Parathyroid adenoma (tissue), 2 donors: ENCODE measurements around the gene PTPRB.

Source experiments
- H2AFZ ChIP-seq: fragments of 300-600 bp; sonication (generic); one replicate; pipeline ENCODE4 v1.7.0; 2017; ENCODE audit warnings: antibody characterized with exemption, mild to moderate bottlenecking
- H3K27ac ChIP-seq: fragments of 300-600 bp; sonication (generic); one replicate; pipeline ENCODE4 v1.7.0; 2017
- H3K27me3 ChIP-seq: fragments of 300-600 bp; sonication (generic); one replicate; pipeline ENCODE4 v1.7.0; 2017; ENCODE audit warnings: low read length; ENCODE audit not compliant: control insufficient read depth, insufficient read depth
- H3K36me3 ChIP-seq: fragments of 300-600 bp; sonication (generic); one replicate; pipeline ENCODE4 v1.7.0; 2017; ENCODE audit warnings: low read length; ENCODE audit not compliant: control insufficient read depth, insufficient read depth
- H3K4me1 ChIP-seq: fragments of 300-600 bp; sonication (generic); one replicate; pipeline ENCODE4 v1.7.0; 2017; ENCODE audit warnings: control low read depth
- H3K4me2 ChIP-seq: fragments of 300-600 bp; sonication (generic); one replicate; pipeline ENCODE4 v1.7.0; 2017; ENCODE audit warnings: low read length
- H3K4me3 ChIP-seq: fragments of 300-600 bp; sonication (generic); one replicate; pipeline ENCODE4 v1.7.0; 2017; ENCODE audit warnings: low read depth, low read length
- H3K79me2 ChIP-seq: fragments of 300-600 bp; sonication (generic); one replicate; pipeline ENCODE4 v1.7.0; 2017; ENCODE audit warnings: control low read depth
- H3K9ac ChIP-seq: fragments of 300-600 bp; sonication (generic); one replicate; pipeline ENCODE4 v1.7.0; 2017; ENCODE audit warnings: mild to moderate bottlenecking
- H3K9me3 ChIP-seq: fragments of 300-600 bp; sonication (generic); one replicate; pipeline ENCODE4 v1.7.0; 2017; ENCODE audit warnings: low read length; ENCODE audit not compliant: control insufficient read depth
- CTCF ChIP-seq: fragments of 300-600 bp; sonication (generic); IDR thresholded peaks from one replicate; pipeline ENCODE4 v1.7.0; 2017; ENCODE audit warnings: antibody characterized with exemption, mild to moderate bottlenecking
- donor health status: primary hyperparathyroidism.

Gene PTPRB

GRCh38 chr12:70540996-70541395 lies 96.2 kb downstream of the PTPRB start:
- no peak overlapping the region for H3K27ac ChIP-seq
- no peak overlapping the region for H3K4me3 ChIP-seq
- H3K79me2 ChIP-seq: no peaks in the 10 kb centered on the region
- no peaks in the 10 kb centered on the region for H3K27me3 ChIP-seq
- no peak overlapping the region for H3K9ac ChIP-seq
- no peak overlapping the region for H2AFZ ChIP-seq
- H3K4me2 ChIP-seq: no peak overlapping the region
- H3K36me3 ChIP-seq: no peaks in the 10 kb centered on the region
- TF ChIP-seq CTCF: no peak
- no peaks in the 10 kb centered on the region for H3K4me1 ChIP-seq
- no peaks in the 10 kb centered on the region for H3K9me3 ChIP-seq

GRCh38 chr12:70536650-70537049 lies 100.6 kb downstream of the PTPRB start:
- no peaks in the 10 kb centered on the region for H3K36me3 ChIP-seq
- TF ChIP-seq CTCF: no peak
- no peak overlapping the region for H3K9ac ChIP-seq
- H3K9me3 ChIP-seq: no peaks in the 10 kb centered on the region
- peak overlapping the region; percentile 56 for H3K27ac ChIP-seq
- no peaks in the 10 kb centered on the region for H3K79me2 ChIP-seq
- H3K4me1 ChIP-seq: no peaks in the 10 kb centered on the region
- no peak overlapping the region for H2AFZ ChIP-seq
- H3K4me3 ChIP-seq: no peak overlapping the region
- no peak overlapping the region for H3K4me2 ChIP-seq
- no peaks in the 10 kb centered on the region for H3K27me3 ChIP-seq

GRCh38 chr12:70535896-70536374 lies 101.3 kb downstream of the PTPRB start:
- Histone ChIP-seq H3K79me2 (no peaks in the 10 kb centered on the region), H3K4me2 (no peak overlapping the region), H3K36me3 (no peaks in the 10 kb centered on the region), H3K4me3 (no peak overlapping the region), H2AFZ (no peak overlapping the region), H3K4me1 (no peaks in the 10 kb centered on the region), H3K9me3 (no peaks in the 10 kb centered on the region), H3K9ac (no peak overlapping the region), H3K27ac (peak overlapping the region; percentile 75), H3K27me3 (no peaks in the 10 kb centered on the region)
- no peak for TF ChIP-seq CTCF

GRCh38 chr12:70534466-70534865 lies 102.8 kb downstream of the PTPRB start:
- Histone ChIP-seq H3K27me3 (no peaks in the 10 kb centered on the region), H3K9me3 (no peaks in the 10 kb centered on the region), H3K9ac (no peak overlapping the region), H2AFZ (no peak overlapping the region), H3K4me1 (no peaks in the 10 kb centered on the region), H3K36me3 (no peaks in the 10 kb centered on the region), H3K4me3 (no peak overlapping the region), H3K27ac (no peak overlapping the region), H3K79me2 (no peaks in the 10 kb centered on the region), H3K4me2 (no peak overlapping the region)
- no peak for TF ChIP-seq CTCF

- no peaks in the 10 kb centered on the region for H3K9me3 ChIP-seq
- H3K27ac ChIP-seq: no peak overlapping the region
- H3K4me3 ChIP-seq: no peak overlapping the region
- no peak overlapping the region for H3K9ac ChIP-seq
- no peak overlapping the region for H3K4me2 ChIP-seq
- no peak overlapping the region for H2AFZ ChIP-seq
- H3K36me3 ChIP-seq: no peaks in the 10 kb centered on the region
- H3K79me2 ChIP-seq: no peaks in the 10 kb centered on the region
- H3K27me3 ChIP-seq: no peaks in the 10 kb centered on the region
- H3K4me1 ChIP-seq: no peaks in the 10 kb centered on the region
- no peak for TF ChIP-seq CTCF
These were observed 107.6 kb downstream of the PTPRB start for GRCh38 chr12:70529647-70530046.
